MCF 10A (cell line): ENCODE results near the gene CHIC2. TPM values are rescaled to one million over a fixed set of nuclear protein-coding genes. Genes with fewer than 3 reads are reported as not detected.

ENCODE experiments used
- BruUV-seq: library from RNA; stranded (reverse); fragments of 400-500 nt; replicated peaks from 2 replicates; lab custom pipeline; 2021; lab: Mats Ljungman, UMichigan
- CTCF ChIA-PET: fragments of 300-600 bp; sonication (Branson Sonifier 250); formaldehyde crosslinking; extraction: SDS; loops from one replicate; lab custom pipeline; 2021; ENCODE audit warnings: antibody characterized with exemption, inconsistent platforms; lab: Yijun Ruan, JAX
- POLR2A ChIA-PET: fragments of 300-600, 350-650 bp; sonication (Branson Sonifier 250); formaldehyde crosslinking; extraction: SDS; loops from one replicate; lab custom pipeline; 2020; ENCODE audit warnings: antibody characterized with exemption, inconsistent platforms; lab: Yijun Ruan, JAX
- DNase-seq: peaks from one replicate; pipeline ENCODE4 v3.0.0-alpha.2; 2018; ENCODE audit not compliant: unreplicated experiment
- H3K27ac Mint-ChIP-seq: one replicate; pipeline ENCODE4 v1.8.0; 2022; ENCODE audit warnings: mild to moderate bottlenecking, low read depth, mixed read lengths; ENCODE audit not compliant: unreplicated experiment
- H3K27me3 Mint-ChIP-seq: one replicate; pipeline ENCODE4 v1.8.0; 2022; ENCODE audit warnings: mixed read lengths; ENCODE audit not compliant: insufficient read depth, unreplicated experiment
- H3K36me3 Mint-ChIP-seq: one replicate; pipeline ENCODE4 v1.8.0; 2022; ENCODE audit warnings: mild to moderate bottlenecking, moderate library complexity, mixed read lengths; ENCODE audit not compliant: insufficient read depth, unreplicated experiment
- H3K4me1 Mint-ChIP-seq: one replicate; pipeline ENCODE4 v1.8.0; 2022; ENCODE audit warnings: mixed read lengths; ENCODE audit not compliant: insufficient read depth, unreplicated experiment
- H3K4me3 Mint-ChIP-seq: one replicate; pipeline ENCODE4 v1.8.0; 2022; ENCODE audit warnings: mild to moderate bottlenecking, moderate library complexity, mixed read lengths; ENCODE audit not compliant: unreplicated experiment
- H3K9me3 Mint-ChIP-seq: one replicate; pipeline ENCODE4 v1.8.0; 2022; ENCODE audit warnings: mixed read lengths; ENCODE audit not compliant: unreplicated experiment
- intact Hi-C: fragments of 100-400 bp; cut with micrococcal nuclease; formaldehyde crosslinking; loops from 2 replicates; pipeline ENCODE4 v1.14.1; 2022
- total RNA-seq: library from RNA; stranded (reverse); gene quantifications from 2 replicates; pipeline ENCODE4 v1.2.3, GENCODE V29; 2022
- TF ChIP-seq, protein P1 (sequence below): fragments of 200-600 bp; IDR thresholded peaks from one replicate; pipeline ENCODE4 v1.8.0; 2022; ENCODE audit warnings: antibody characterized with exemption, mild to moderate bottlenecking; ENCODE audit not compliant: unreplicated experiment

The CHIC2 gene
- total RNA-seq, 1 experiment from 2014 or later = 59.4 TPM

DNA sequence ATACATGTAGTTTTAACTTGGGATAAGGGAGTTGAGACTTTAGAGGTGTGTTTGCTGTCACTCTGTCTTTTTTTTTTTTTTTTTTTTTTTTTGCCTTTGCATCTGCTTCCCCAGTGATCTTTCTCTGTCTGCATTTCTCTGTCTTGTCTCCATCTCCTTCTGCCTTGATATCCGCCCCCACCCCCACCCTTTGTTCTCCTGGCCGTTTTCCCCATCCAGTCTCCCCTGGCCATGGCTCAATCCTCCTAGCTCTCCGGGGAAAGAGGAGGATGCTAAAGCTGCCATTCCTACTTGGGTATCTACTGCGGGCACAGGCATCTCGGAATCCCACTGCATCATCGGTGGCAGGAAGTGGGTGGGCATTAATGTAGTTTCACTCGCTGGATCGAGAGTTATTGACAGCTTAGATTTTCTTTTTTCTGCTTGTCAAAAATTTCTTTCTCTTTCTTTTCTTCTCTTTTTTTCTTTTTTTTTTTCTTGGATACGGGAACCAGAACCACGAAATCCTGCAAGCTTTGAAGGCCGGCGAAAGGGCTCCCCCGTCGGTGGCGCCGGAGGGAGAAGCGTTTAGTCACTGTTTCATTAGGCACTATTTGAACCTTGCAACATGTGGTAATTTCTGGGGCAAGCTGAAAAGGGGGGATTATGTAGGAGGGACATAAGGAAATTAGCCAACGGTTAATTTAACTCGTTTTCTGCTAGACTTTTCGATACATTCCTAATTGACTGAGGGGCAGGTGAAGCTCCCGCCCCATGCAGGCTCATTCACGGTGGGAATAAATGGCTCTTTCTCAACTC lies 43.7 kb upstream of the CHIC2 start:
- H3K4me3 Mint-ChIP-seq = no peak overlapping the region
- H3K27me3 Mint-ChIP-seq = no peaks in the 10 kb centered on the region
- H3K36me3 Mint-ChIP-seq = no peaks in the 10 kb centered on the region
- TF ChIP-seq, protein P1, sequence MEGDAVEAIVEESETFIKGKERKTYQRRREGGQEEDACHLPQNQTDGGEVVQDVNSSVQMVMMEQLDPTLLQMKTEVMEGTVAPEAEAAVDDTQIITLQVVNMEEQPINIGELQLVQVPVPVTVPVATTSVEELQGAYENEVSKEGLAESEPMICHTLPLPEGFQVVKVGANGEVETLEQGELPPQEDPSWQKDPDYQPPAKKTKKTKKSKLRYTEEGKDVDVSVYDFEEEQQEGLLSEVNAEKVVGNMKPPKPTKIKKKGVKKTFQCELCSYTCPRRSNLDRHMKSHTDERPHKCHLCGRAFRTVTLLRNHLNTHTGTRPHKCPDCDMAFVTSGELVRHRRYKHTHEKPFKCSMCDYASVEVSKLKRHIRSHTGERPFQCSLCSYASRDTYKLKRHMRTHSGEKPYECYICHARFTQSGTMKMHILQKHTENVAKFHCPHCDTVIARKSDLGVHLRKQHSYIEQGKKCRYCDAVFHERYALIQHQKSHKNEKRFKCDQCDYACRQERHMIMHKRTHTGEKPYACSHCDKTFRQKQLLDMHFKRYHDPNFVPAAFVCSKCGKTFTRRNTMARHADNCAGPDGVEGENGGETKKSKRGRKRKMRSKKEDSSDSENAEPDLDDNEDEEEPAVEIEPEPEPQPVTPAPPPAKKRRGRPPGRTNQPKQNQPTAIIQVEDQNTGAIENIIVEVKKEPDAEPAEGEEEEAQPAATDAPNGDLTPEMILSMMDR = no peak
- CTCF ChIA-PET = interaction anchor here (0.7 kb wide), 1 partner anchor 99 kb away, joined by 3 read pairs; no protein-coding TSS in a partner anchor
- POLR2A ChIA-PET = interaction anchor here (0.7 kb wide), 1 partner anchor 490 kb away, joined by 3 read pairs; no protein-coding TSS in a partner anchor
- no TSS peak for BruUV-seq
- H3K27ac Mint-ChIP-seq = no peak overlapping the region
- intact Hi-C loops = no loop called here
- H3K4me1 Mint-ChIP-seq = peaks cover 7% of the 10 kb centered on the region
- DNase-seq = no peak
- H3K9me3 Mint-ChIP-seq = no peaks in the 10 kb centered on the region

GRCh38 chr4:54104907-54105306 lies 40.5 kb upstream of the CHIC2 start:
- no peak for DNase-seq
- Mint-ChIP-seq H3K27ac (no peak overlapping the region), H3K36me3 (no peaks in the 10 kb centered on the region), H3K9me3 (no peaks in the 10 kb centered on the region), H3K4me3 (no peak overlapping the region), H3K4me1 (no peaks in the 10 kb centered on the region), H3K27me3 (no peaks in the 10 kb centered on the region)
- BruUV-seq = no TSS peak
- TF ChIP-seq, protein P1 = no peak
- ChIA-PET POLR2A (no interaction called here), CTCF (interaction anchor here (0.7 kb wide), 1 partner anchor 66 kb away, joined by 3 read pairs; no protein-coding TSS in a partner anchor)
- intact Hi-C loops = no loop called here

- Mint-ChIP-seq H3K27ac (no peak overlapping the region), H3K4me3 (no peak overlapping the region), H3K9me3 (no peaks in the 10 kb centered on the region), H3K27me3 (no peaks in the 10 kb centered on the region), H3K4me1 (no peaks in the 10 kb centered on the region), H3K36me3 (no peaks in the 10 kb centered on the region)
- intact Hi-C loops = no loop called here
- TF ChIP-seq, protein P1 = no peak
- BruUV-seq = no TSS peak
- no peak for DNase-seq
- ChIA-PET POLR2A (no interaction called here), CTCF (interaction anchor here (0.6 to 0.8 kb wide), 2 partner anchors 132 to 623 kb away, joined by 4 to 5 read pairs; no protein-coding TSS in a partner anchor)
These were observed 38.8 kb upstream of the CHIC2 start for GRCh38 chr4:54103190-54103574.

DNA sequence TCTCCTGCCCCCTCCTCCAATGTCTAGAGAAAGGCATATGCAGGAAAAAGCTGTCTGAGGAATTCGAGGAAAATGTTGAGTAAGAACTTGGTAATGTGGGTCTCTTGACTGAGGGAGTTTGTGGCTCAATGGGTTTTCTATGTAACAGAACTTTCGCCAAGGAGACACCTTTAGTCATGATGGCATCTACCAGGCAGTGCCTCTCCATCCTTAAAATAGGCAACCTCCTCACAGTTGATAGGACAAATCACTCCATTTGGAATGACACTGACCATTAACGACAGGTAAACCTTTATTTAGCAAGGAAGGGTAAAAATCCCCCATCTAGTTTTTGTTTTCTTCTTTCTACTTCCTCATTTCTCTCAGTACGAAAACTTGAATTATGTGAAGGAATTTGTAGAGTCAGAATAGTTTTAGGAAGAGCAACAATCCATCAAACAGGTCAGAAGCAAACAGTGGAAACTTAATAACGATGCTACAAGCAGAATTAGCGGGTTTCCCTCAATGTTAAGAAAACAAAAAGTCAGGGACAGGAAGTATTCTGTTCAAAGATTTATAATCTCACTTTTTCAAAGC lies 38.2 kb upstream of the CHIC2 start:
- TF ChIP-seq, protein P1 = no peak
- H3K27ac Mint-ChIP-seq = no peak overlapping the region
- ChIA-PET CTCF (interaction anchor here (0.8 kb wide), 1 partner anchor 132 kb away, joined by 4 read pairs; no protein-coding TSS in a partner anchor), POLR2A (no interaction called here)
- BruUV-seq = no TSS peak
- no peaks in the 10 kb centered on the region for H3K36me3 Mint-ChIP-seq
- DNase-seq = no peak
- intact Hi-C loops = no loop called here
- H3K27me3 Mint-ChIP-seq = no peaks in the 10 kb centered on the region
- no peak overlapping the region for H3K4me3 Mint-ChIP-seq
- no peaks in the 10 kb centered on the region for H3K9me3 Mint-ChIP-seq
- H3K4me1 Mint-ChIP-seq = no peaks in the 10 kb centered on the region
